SIG-M5 treated with dmso at 0.1 percent for 504 hours (cell line): ENCODE results near the gene NOXO1.
A peak's percentile ranks its signal among the peaks of the same experiment; 100 is the strongest.

Source experiments
- DNase-seq: peaks from one replicate; lab custom pipeline; 2025; ENCODE audit not compliant: unreplicated experiment; lab: John Stamatoyannopoulos, UW

Gene NOXO1

DNA sequence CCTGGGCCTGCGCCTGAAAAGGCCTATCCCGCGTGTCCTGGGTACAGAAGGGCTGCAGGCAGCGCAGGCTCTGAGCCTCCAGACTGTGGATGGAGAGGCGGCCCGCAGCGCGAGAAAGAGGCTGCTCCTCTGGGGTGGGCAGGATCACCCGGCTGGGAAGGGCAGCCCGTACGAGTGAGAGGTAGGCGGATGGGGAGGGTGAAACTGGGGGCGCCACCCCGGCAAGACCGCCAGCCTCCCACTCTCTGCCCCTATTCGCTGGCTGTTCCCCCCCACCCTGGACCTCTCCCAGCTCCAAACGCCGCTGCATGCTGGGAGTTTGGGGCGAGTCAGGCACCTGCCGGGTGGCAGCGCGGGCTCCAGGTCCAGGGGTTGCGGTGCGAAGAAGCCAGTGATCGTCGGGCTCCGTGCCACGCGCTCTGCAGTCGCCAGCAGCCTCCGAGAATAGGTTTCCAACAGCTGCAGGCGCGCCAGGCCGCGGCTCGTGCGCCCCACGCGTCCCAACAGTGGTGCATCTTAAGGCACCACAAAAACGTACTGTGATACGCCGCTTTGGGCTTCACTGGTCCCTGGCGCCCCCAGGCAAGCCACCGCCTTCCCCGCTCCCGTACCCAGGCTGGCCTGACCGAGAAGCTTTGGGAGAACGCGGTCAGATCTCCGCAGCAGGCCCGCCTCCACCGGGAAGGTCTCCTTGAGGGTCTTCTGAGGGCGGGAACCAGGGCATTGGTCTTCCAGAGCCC is 1.1 kb downstream of the NOXO1 start:
- no peak for DNase-seq

DNA sequence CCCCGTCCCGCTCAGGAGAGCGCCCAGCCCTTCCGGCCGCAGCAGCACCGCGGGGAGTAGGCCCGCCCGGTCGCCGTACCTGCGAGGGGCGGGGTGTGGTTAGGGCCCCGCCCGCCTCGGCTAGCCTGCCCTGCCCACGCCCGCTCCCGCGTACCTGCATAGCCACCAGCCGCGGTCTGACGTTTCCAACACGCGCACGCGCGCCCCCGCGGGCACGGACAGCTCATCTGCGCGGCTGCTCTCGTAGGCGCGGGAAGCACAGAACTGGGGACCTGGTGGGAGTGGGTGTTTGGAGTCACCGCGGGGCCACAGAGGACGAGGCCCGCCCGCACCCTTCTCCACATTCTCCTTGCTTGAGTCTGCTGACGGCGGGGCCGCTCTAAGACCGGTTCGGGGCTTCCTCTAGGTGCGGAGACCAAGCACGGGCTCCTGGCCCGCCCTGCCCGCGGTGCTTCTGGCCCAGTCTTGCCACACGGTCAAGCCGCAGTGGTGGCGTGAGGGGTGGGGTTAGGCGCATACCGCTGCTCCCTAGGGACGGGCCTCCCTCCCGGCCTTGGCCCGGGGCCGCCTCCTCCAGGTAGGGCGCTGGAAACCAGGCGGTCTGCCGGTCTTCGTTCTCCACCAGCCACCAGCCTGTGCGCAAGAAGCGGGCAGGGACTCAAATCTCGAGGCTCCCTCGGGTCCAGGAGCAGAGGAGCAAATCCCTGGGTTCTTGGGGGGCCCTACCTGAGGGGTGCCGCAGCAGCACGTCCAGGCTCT is 1.8 kb downstream of the NOXO1 start:
- DNase-seq: no peak

DNA sequence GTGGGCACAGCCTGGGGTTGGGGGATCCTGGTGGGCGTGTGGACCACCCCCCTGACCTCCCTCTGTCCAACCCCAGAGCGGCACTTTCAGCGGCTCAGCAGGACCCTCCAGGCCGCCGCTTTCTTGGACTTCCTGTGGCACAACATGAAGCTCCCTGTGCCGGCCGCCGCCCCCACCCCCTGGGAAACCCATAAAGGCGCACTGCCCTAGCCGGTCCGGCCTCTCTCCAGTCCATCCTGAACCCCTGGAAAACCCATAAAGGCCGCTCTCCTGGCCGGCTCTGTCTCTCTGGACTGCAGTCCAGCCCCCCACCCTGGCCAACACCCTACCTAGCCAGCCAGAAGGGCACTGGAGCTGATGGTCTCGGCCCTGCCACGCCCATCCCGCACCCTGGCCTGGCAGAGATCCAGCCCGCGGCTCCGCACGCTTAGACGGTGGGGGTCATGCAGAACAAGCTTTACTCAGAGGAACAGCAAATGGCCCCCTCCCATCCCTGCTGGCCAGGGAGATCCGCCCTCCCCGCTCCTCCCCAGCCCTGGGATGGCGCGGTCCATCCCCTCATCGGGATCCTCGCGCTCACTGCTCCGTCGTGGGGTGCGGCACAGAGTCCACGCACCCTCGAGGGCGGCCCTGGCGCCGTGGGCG is 2.7 kb downstream of the NOXO1 start:
- no peak for DNase-seq

DNA sequence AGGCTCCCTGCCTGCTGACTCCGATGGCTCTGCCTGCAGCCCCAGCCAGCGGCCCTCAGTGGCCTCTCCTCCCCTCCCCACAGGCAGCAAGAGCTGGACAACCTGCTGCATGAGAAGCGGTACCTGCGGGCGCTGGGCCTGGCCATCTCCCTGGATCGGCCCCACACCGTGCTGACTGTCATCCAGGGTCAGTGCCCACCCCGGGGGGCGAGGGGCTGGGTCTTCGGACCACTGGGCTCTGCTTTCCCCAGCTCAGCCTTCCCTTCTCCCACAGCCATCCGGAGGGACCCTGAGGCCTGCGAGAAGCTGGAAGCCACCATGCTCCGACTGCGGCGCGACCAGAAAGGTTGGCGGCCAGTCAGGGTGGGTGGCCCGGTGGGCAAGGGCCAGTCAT is 3.4 kb downstream of the NOXO1 start:
- no peak for DNase-seq

DNA sequence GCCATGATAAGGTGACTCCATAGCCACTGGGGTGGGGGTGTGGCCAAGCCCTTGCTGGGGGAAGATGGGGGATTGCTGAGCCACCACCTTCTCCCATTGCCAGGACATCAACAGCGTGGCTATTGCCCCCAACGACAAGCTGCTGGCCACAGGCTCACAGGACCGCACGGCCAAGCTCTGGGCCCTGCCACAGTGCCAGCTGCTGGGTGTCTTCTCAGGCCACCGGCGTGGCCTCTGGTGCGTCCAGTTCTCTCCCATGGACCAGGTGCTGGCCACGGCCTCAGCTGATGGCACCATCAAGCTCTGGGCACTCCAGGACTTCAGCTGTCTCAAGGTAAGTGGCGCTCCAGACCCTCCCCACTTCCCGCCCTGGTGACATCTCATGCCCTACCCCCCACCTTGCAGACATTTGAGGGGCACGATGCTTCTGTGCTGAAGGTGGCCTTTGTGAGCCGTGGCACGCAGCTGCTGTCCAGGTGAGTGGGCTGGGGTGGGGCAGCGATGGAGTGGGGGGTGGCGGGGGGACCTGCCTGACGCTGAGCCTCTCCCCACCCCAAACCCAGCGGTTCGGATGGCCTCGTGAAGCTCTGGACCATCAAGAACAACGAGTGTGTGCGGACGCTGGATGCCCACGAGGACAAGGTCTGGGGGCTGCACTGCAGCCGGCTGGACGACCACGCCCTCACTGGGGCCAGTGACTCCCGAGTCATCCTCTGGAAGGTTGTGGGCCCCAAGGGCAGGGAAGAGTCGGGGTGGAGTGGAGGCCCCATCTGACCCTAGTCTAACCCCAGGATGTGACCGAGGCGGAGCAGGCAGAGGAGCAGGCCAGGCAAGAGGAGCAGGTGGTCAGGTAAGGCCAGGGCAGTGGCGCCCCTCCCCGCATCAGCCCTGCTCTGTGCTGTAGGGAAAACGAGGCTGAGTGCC is 4.1 kb downstream of the NOXO1 start:
- DNase-seq: no peak

DNA sequence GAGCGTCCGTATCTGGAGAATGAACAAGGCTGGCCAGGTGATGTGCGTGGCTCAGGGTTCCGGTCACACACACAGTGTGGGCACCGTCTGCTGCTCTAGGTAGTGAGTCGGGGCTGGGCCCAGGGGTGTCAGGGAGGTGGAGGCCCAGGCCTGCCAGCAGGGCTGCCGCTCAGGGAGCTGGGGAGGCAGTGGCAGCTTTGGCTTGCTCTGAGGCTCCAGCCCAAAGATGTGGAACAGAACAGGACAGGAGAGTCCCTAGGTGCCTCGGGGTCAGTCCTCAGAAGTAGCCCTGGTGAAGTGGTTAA is 5.1 kb downstream of the NOXO1 start:
- no peak for DNase-seq

DNA sequence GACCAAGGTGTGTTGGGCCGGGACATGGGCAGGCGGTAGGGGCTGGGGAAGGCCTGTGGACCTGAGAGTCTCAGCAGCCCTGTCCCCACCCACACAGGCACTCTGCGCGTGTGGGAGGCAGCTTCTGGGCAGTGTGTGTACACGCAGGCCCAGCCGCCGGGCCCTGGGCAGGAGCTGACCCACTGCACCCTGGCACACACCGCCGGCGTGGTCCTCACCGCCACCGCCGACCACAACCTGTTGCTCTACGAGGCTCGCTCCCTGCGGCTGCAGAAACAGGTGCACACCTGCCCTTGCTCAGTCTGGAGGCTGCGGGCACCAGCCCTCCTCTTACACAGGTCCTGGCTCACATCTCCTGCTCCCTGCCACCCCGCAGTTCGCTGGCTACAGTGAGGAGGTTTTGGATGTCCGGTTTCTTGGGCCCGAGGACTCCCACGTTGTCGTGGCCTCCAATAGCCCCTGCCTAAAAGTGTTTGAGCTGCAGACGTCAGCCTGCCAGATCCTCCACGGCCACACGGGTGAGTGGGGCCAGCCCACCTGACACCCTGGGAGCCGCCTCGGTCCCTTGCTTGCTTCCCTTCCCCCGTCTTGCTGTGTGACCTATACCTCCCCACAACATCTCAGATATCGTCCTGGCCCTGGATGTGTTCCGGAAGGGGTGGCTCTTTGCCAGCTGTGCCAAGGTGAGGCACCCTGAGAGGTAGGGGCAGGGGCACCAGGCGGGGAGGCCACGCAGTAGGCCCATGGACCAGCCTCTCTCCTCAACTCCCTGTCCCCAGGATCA is 5.6 kb downstream of the NOXO1 start:
- DNase-seq: no peak

DNA sequence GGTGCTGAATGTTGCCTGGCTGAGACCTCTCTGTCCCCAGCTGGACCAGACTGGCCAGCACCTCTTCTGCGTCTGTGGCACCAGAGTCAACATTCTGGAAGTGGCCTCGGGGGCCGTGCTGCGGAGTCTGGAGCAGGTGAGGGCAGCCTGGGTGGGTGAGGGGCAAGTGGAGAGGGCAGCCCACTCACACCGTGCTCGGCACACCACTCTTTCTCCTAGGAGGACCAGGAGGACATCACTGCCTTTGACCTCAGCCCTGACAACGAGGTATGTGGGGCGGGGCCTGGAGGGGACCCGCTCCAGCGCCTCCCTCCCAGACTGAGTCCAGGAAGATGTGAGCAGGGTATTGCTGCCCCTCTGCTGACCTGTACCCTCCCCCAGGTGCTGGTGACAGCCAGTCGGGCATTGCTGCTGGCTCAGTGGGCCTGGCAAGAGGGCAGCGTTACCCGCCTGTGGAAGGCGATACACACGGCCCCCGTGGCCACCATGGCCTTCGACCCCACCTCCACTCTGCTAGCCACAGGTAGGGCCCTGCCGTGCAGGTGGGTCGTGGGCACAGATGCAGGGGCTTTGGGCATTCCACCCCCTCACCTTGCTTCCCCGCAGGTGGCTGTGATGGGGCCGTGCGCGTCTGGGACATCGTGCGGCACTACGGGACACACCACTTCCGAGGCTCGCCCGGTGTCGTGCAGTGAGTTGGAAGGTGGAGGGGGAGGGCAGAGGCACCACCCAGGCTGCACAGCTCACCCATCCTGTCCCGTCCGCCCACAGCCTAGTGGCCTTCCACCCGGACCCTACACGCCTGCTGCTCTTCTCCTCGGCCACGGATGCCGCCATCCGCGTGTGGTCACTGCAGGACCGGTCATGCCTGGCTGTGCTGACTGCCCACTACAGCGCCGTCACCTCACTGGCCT is 6.9 kb downstream of the NOXO1 start:
- no peak for DNase-seq

DNA sequence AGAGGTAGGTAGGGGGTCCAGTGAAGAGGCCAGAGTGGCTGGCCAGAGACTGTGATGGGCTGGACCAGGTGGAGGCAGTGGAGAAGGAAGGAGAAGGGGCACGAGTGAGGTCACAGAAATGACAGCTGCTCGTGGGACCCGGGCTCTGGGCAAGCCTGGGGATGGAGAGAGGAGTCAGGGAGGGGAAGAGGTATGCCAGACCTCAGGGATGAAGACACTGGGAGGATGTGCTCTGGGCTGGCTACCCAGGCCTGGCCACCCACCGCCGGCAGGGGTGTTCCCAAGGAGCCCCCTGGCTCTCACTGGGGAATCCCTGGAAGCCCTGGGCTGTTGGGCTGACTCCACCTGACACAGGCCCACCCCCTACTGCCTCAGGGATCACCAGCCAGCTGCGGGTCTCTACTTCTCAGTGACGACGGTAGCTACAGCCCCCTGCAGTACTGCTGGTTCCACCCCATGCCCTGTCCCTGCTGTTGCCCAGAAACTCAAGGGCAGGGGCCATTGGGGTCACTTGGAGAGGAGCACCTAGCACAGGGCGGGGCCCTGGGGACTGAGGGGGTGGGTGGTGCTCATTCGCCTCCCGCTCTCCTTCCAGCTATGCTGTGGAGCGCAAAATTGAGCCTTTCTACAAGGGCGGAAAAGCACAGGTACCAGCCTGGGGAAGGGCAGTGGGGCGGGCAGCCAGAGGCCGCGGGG is 7.7 kb downstream of the NOXO1 start:
- no peak for DNase-seq

DNA sequence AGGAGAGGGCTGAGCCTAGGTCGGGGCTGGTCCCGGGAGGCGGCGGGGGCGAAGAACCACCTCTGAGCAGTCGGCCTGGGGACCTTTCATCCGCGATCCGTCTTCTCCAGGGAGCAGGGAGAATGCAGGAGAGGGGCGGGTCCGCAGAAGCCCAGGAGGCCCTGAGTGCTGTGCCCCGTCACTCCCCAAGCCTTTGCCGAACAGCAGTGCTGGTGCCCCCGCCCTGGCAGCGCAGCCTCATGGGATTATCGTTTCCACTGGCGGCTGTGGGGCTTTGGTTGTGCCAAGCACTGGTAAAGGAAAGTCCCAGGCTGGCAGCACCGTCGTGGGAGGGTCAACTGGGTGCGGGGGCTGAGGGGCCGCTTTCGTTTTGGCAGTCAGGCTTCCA is 8.8 kb downstream of the NOXO1 start:
- no peak for DNase-seq

DNA sequence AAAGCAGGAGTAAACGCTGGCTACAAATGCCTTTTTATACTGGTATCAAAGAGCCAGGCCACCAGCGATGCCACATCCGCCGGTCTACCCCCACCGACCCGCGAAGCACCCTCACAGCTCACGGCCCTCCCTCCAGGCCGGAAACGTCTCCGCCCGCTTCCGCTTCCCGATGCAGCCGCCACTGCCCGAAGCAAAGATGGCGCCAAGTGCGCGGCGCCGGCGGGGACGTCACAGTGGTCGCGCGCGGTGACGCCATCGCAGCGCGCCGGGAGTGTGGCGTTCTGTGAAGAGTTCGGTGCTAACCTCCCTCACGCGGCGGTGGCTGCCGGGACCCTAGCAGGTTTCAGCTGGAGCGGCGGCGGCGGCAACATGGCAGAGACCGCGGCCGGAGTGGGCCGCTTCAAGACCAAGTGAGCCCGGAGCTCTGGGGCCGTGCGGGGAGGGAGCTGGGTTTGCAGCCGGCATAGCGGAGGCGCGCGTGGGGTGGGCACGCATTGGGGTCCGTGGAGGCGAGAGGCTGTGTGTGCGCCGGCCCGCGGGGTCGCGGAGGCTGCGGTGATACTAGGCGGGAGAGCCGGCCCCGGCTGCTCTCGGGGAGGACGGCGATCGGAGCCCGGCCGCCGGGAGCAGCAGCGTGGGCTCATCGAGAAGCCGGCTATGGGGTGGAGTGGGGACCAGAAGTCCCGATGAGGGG is 9.3 kb downstream of the NOXO1 start, which contains the start of gene TBL3:
Gene TBL3, plus strand, starts transcription at position 258 of the 694 bp plus-strand sequence. Its CDS starts 112 bp downstream, at position 370.
- DNase-seq: peak; percentile 87

DNA sequence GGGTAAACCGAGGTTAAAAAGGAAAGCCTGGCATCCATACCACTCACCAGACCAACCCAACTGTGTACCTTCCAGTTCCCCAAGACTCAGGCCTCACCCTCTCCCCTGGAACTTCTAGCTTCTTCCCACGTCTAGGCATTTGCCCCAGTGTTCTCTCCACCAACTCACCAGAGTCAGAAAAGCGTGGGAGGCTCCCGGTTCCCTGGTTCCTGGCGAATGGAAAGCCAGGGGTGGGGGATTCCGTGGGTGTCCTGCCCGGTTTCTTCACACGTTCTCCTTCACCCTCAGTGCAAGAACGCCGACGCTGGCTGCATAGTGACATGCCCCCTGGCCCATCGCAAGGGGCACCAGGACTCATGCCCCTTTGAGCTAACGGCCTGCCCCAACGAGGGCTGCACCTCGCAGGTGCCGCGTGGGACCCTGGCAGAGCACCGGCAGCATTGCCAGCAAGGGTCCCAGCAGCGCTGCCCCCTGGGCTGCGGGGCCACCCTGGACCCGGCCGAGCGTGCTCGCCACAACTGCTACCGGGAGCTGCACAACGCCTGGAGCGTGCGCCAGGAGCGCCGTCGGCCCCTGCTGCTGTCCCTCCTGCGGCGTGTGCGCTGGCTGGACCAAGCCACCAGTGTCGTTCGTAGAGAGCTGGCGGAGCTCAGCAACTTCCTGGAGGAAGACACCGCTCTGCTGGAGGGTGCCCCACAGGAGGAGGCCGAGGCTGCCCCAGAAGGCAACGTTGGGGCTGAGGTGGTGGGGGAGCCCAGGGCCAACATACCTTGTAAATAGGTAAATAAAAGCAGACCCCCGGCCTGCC is 12.9 kb downstream of the NOXO1 start:
- DNase-seq: no peak

DNA sequence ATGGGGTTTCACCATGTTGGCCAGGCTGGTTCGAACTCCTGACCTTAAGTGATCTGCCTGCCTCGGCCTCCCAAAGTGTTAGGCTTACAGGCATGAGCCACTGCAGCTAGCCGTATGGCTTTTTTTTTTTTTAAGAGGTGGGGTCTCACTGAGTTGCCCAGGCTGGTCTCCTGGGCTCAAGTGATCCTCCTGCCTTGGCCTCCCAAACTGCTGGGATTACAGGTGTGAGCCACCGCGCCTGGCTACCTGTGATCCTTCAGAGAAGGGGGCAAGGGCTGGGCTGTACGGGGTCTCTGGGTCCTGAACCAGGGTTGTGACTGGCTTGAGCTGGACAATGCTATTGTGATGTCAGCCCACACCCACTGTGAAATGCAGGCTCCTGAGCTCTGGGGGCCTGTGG is 14.8 kb downstream of the NOXO1 start, which contains the start of gene RNF151:
Gene RNF151, plus strand, starts transcription at position 397 of the 400 bp plus-strand sequence. CDS start 26 bp downstream, outside the sequence.
- no peak for DNase-seq

DNA sequence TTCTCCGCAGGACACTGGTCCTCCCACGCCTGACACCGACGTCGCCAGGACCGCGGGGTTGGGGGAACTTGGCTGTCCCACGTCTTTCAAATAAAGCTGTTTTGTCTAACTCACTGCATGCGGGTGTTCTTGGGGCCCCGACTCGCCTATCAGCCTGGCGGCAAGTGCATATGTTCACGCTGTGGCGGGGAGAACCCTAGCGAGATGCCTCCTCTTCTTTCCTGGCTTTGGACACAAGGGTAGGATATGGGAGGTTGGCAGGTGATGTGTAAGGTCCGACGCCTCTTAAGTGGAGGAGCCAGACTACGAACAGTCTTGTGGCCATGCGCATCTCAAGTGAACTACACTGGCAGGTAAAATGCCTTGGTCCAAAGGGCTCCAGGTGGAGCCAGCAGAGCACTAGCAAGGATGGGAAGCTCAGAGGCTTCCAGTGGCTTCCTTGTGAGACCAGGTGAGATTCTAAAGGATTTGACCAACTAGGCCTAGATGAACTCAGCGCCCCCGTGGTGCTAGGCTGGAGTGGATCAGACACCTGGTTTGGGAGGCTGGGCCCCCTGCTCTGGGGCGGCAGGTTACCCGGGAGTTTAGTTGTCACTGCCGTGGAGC is 15.8 kb downstream of the NOXO1 start:
- no peak for DNase-seq

DNA sequence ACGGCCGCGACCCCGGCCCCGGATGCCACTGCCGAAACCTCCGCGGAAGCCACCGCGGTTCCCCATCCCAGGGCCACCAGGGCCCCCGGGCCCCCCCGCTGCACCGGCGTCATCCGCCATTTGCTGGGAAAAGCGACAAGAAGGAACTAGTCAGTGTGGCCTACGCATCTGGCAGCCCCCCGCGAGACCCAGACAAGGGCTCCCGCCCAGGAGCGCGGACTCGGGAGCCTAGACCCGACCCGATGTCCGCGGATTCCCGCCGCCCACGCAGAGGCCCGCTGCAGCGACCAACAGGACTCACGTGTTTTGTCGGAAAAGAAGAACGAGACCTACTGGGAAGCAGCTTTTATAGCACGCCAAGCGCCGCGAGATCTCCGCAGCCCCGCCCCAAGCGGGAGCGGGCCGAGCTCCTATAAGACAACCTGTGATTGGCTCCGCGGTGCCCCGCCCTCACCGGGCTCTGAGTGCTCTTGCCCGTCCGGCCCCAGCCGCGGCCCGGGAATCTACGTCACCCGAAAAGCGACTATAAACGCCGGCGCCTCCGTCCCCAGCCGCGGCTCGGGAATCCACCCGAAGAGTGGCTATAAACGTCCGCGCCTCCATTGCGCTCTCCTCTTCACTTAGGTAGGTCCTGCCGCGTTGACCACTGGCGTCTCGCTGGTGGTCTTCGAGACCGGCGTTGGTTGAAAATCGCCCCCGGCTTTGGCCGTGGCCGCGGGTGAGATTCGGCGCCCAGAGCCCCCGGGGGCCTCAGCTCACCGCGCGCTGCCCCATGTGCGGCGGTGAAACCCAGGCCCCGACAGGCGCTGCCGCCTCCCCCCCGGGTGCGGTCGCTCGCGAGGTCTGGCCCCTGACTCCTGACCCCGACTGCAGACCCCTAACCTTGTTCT is 16.5 kb downstream of the NOXO1 start, which contains the start of gene RPS2:
Gene RPS2, minus strand, starts transcription at position 321 of the 890 bp plus-strand sequence. Its CDS starts 201 bp downstream, at position 120.
- DNase-seq: peak; percentile 97
